A673 (cell line): ENCODE measurements around the gene CCDC9B. TPM values are rescaled to one million over a fixed set of nuclear protein-coding genes. Genes with fewer than 3 reads are reported as not detected.

Experiments used
- BruUV-seq: library from RNA; stranded (reverse); fragments of 400-500 nt; replicated peaks from 2 replicates; lab custom pipeline; 2021; lab: Mats Ljungman, UMichigan
- CTCF ChIA-PET: fragments of 300-600 bp; sonication (Branson Sonifier 250); formaldehyde crosslinking; loops from one replicate; lab custom pipeline; 2022; ENCODE audit warnings: antibody characterized with exemption; lab: Charles Lee
- POLR2A ChIA-PET: fragments of 300-600 bp; sonication (Branson Sonifier 250); formaldehyde crosslinking; loops from one replicate; lab custom pipeline; 2022; ENCODE audit warnings: antibody characterized with exemption; ENCODE audit not compliant: low non-redundant PET; lab: Charles Lee
- DNase-seq: peaks from one replicate; pipeline ENCODE4 v3.0.0-alpha.2; 2015; ENCODE audit warnings: low spot score
- H3K27ac ChIP-seq: fragments of 200-600 bp; sonication (generic); 2 replicates; pipeline ENCODE4 v1.5.1; 2016; ENCODE audit warnings: mixed run types, low read depth, mild to moderate bottlenecking, mixed read lengths, antibody characterized with exemption, low read length; ENCODE audit not compliant: poor library complexity, severe bottlenecking
- H3K27me3 ChIP-seq: fragments of 200-600 bp; sonication (generic); replicated peaks from 2 replicates; pipeline ENCODE4 v1.6.1; 2017; ENCODE audit warnings: mixed run types, low read depth, mild to moderate bottlenecking, mixed read lengths, antibody characterized with exemption, low read length; ENCODE audit not compliant: insufficient read depth, poor library complexity
- H3K36me3 ChIP-seq: fragments of 200-600 bp; sonication (generic); 2 replicates; pipeline ENCODE4 v1.6.1; 2016; ENCODE audit warnings: mixed run types, mild to moderate bottlenecking, mixed read lengths, antibody characterized with exemption, low read length; ENCODE audit not compliant: insufficient read depth, poor library complexity, severe bottlenecking
- H3K4me1 ChIP-seq: fragments of 200-600 bp; sonication (generic); 2 replicates; pipeline ENCODE4 v1.6.1; 2017; ENCODE audit warnings: mixed run types, mild to moderate bottlenecking, mixed read lengths, antibody characterized with exemption, low read length; ENCODE audit not compliant: insufficient read depth, poor library complexity, severe bottlenecking
- H3K4me3 ChIP-seq: fragments of 200-600 bp; sonication (generic); 2 replicates; pipeline ENCODE4 v1.5.1; 2016; ENCODE audit warnings: low read depth, mixed run types, mild to moderate bottlenecking, mixed read lengths, low read length; ENCODE audit not compliant: poor library complexity, severe bottlenecking
- H3K9me3 ChIP-seq: fragments of 200-600 bp; sonication (generic); 2 replicates; pipeline ENCODE4 v1.6.1; 2016; ENCODE audit warnings: mixed run types, low read depth, mild to moderate bottlenecking, mixed read lengths, antibody characterized with exemption, low read length; ENCODE audit not compliant: poor library complexity, severe bottlenecking
- EZH2 ChIP-seq: fragments of 200-600 bp; sonication (generic); IDR thresholded peaks from 2 replicates; pipeline ENCODE4 v1.6.1; 2017; ENCODE audit warnings: borderline replicate concordance, low read depth, mild to moderate bottlenecking, mixed read lengths, antibody characterized with exemption, low read length; ENCODE audit not compliant: poor library complexity, severe bottlenecking
- intact Hi-C: fragments of 100-400 bp; cut with micrococcal nuclease; formaldehyde crosslinking; loops from one replicate; pipeline ENCODE4 v1.10.0; 2022; ENCODE audit not compliant: unreplicated experiment
- total RNA-seq: library from RNA; stranded (reverse); gene quantifications from 2 replicates; pipeline ENCODE4 v1.2.3, GENCODE V29; 2021
- TF ChIP-seq, protein P1 (sequence below): fragments of 300-800, 200-600 bp; sonication (generic); conservative IDR thresholded peaks from 2 replicates; pipeline ENCODE4 v1.5.1; 2017; ENCODE audit warnings: low read depth, mild to moderate bottlenecking, antibody characterized with exemption, low read length, moderate library complexity, mixed read lengths

Gene CCDC9B
- total RNA-seq, 1 experiment from 2014 or later, result 8.6 TPM

DNA sequence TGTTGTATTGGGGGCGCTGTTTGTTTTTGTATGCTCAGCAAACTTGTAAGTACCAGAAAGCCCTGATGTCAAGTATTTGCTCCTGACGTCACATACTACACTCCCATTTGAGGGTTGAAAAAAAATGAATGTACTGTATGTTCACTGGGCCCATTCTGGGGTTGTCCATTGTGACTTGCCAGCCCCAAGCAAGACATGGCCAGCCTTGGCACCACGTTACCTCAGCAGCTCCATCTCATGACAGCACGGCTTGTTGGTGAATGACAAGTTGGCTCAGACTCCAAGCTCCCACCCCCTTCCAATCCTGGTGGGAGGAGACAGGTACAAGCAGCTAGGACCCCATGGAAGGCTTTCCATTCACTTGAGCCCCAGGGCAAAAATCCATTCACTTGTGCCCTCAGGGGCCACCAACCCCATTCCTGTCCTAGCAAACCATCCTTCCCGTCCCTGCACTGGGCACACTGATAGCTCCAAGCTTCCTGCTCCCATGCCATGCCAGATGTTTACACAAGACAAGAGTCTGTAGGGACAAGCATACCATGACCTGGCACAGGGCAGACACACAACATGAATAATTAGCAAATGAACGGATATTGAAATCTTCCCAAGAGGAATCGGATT, 11.7 kb upstream of the CCDC9B start:
- no TSS peak for BruUV-seq
- H3K27me3 ChIP-seq, result no peaks in the 10 kb centered on the region
- DNase-seq, result no peak
- no peak overlapping the region for H3K4me3 ChIP-seq
- POLR2A ChIA-PET, result interaction anchor here (0.6 kb wide), 2 partner anchors 370 to 751 kb away, joined by 3 read pairs; no protein-coding TSS in a partner anchor
- H3K36me3 ChIP-seq, result no peaks in the 10 kb centered on the region
- H3K27ac ChIP-seq, result no peak overlapping the region
- H3K9me3 ChIP-seq, result no peaks in the 10 kb centered on the region
- CTCF ChIA-PET, result no interaction called here
- no peak for TF ChIP-seq EZH2
- TF ChIP-seq, protein P1, sequence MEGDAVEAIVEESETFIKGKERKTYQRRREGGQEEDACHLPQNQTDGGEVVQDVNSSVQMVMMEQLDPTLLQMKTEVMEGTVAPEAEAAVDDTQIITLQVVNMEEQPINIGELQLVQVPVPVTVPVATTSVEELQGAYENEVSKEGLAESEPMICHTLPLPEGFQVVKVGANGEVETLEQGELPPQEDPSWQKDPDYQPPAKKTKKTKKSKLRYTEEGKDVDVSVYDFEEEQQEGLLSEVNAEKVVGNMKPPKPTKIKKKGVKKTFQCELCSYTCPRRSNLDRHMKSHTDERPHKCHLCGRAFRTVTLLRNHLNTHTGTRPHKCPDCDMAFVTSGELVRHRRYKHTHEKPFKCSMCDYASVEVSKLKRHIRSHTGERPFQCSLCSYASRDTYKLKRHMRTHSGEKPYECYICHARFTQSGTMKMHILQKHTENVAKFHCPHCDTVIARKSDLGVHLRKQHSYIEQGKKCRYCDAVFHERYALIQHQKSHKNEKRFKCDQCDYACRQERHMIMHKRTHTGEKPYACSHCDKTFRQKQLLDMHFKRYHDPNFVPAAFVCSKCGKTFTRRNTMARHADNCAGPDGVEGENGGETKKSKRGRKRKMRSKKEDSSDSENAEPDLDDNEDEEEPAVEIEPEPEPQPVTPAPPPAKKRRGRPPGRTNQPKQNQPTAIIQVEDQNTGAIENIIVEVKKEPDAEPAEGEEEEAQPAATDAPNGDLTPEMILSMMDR, result no peak
- H3K4me1 ChIP-seq, result peaks cover 11% of the 10 kb centered on the region
- intact Hi-C loops, result no loop called here

DNA sequence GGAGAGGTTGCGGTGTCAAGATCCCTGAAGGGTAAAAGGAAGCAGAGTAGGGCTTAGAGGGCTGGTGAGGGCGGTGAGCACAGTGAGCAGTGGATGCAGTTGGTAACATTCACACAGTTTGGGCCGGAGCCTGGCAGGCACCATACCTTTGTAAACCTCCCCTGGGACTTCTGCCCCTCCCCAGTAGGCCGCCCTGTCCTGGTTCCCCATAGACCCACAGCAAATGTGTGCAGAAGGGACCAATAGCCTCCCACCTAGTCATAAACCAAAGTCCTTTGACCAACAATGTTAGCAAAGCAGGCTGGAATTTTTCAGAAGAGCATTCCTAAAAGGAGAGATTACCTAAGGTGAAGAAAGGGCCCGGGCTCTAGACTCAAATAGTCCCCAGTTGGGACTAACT, 8.4 kb upstream of the CCDC9B start:
- H3K4me3 ChIP-seq, result no peak overlapping the region
- no peaks in the 10 kb centered on the region for H3K27me3 ChIP-seq
- H3K9me3 ChIP-seq, result no peaks in the 10 kb centered on the region
- BruUV-seq, result no TSS peak
- CTCF ChIA-PET, result no interaction called here
- no peak for DNase-seq
- no peaks in the 10 kb centered on the region for H3K36me3 ChIP-seq
- POLR2A ChIA-PET, result no interaction called here
- intact Hi-C loops, result loop anchor here (10.0 kb wide), 1 partner anchor 166 kb away; no protein-coding TSS in a partner anchor
- H3K27ac ChIP-seq, result no peak overlapping the region
- no peak for TF ChIP-seq EZH2
- H3K4me1 ChIP-seq, result peaks cover 3% of the 10 kb centered on the region

DNA sequence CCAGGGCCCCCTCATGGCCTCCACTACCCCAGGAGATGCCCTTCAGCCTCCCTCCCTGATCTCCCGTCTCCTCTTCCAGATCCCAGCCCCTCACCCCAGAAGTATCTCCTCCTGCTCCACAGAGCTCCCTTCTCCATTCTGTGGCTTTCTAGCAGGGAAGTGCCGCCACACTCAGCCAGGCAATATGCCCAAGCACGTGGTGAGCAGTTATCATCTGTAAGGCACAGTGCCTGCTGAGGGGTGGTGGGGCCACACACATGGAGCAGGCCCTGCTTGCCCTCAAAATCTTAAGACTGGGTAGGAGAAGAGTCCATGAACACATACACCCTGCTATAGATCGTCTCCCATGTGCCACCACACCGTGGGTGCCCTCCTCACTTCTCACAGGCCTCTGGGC, 7.7 kb upstream of the CCDC9B start:
- no peaks in the 10 kb centered on the region for H3K9me3 ChIP-seq
- H3K4me1 ChIP-seq, result no peaks in the 10 kb centered on the region
- no TSS peak for BruUV-seq
- intact Hi-C loops, result loop anchor here (10.0 kb wide), 1 partner anchor 166 kb away; no protein-coding TSS in a partner anchor
- no peak overlapping the region for H3K27ac ChIP-seq
- H3K4me3 ChIP-seq, result no peak overlapping the region
- no peaks in the 10 kb centered on the region for H3K27me3 ChIP-seq
- CTCF ChIA-PET, result no interaction called here
- POLR2A ChIA-PET, result no interaction called here
- no peak for DNase-seq
- no peak for TF ChIP-seq EZH2
- TF ChIP-seq, protein P1, result no peak
- no peaks in the 10 kb centered on the region for H3K36me3 ChIP-seq
